K562 (cell line): ENCODE data around the gene ANKRD13B. TPM values are rescaled to one million over a fixed set of nuclear protein-coding genes. Genes with fewer than 3 reads are reported as not detected.

Experiments used
- ASH1L ChIP-seq: fragments of 450-650 bp; IDR thresholded peaks from 2 replicates; pipeline ENCODE4 v1.6.1; 2018; ENCODE audit warnings: borderline replicate concordance, mild to moderate bottlenecking, low read depth; ENCODE audit not compliant: partially characterized antibody
- BCLAF1 ChIP-seq, 2 experiments: fragments of 450-650 bp in 1 of 2; IDR thresholded peaks; 2 replicates each; pipeline ENCODE4 v1.6.1; 2011 to 2017; ENCODE audit warnings: low read depth in 2 of 2, antibody characterized with exemption in 1 of 2, borderline replicate concordance in 1 of 2, low read length in 1 of 2, mild to moderate bottlenecking in 1 of 2, mixed read lengths in 1 of 2; ENCODE audit not compliant: control insufficient read depth in 1 of 2
- CBX1 ChIP-seq: sonication (generic); IDR thresholded peaks from 2 replicates; pipeline ENCODE4 v1.6.1; 2016; ENCODE audit warnings: antibody characterized with exemption, low read depth, mild to moderate bottlenecking
- CEBPZ ChIP-seq: fragments of 150-350 bp; IDR thresholded peaks from 2 replicates; pipeline ENCODE4 v1.6.1; 2014; ENCODE audit warnings: low read depth, mild to moderate bottlenecking, low read length, borderline replicate concordance
- HES1 ChIP-seq: fragments of 450-650 bp; IDR thresholded peaks from 2 replicates; pipeline ENCODE4 v1.6.1; 2016; ENCODE audit warnings: low read depth, mild to moderate bottlenecking, moderate library complexity
- KDM5B ChIP-seq: fragments of 200-600 bp; sonication (generic); IDR thresholded peaks from 2 replicates; pipeline ENCODE4 v1.6.1; 2012; ENCODE audit warnings: low read depth, mild to moderate bottlenecking, moderate library complexity, low read length, control low read depth, inconsistent platforms; ENCODE audit not compliant: insufficient replicate concordance
- MECOM ChIP-seq: fragments of 250-450 bp; sonication (Bioruptor Pico); IDR thresholded peaks from 2 replicates; pipeline ENCODE4 v1.8.0; 2022; ENCODE audit warnings: inconsistent platforms
- PATZ1 ChIP-seq: fragments of 250-450 bp; sonication (Bioruptor Pico); IDR thresholded peaks from 2 replicates; pipeline ENCODE4 v1.5.0; 2020; ENCODE audit warnings: mild to moderate bottlenecking, borderline replicate concordance
- USF2 ChIP-seq: sonication (generic); formaldehyde crosslinking; IDR thresholded peaks from 2 replicates; pipeline ENCODE4 v1.5.0; 2020; ENCODE audit warnings: missing genetic modification reagents
- ZNF134 ChIP-seq: fragments of 250-450 bp; sonication (Bioruptor Pico); conservative IDR thresholded peaks from 2 replicates; pipeline ENCODE4 v1.4.0; 2020
- ZNF445 ChIP-seq: fragments of 250-450 bp; sonication (Bioruptor Pico); IDR thresholded peaks from 2 replicates; pipeline ENCODE4 v1.4.0; 2020; ENCODE audit warnings: low read depth, mild to moderate bottlenecking, moderate library complexity
- ZNF76 ChIP-seq: fragments of 250-450 bp; sonication (Bioruptor Pico); IDR thresholded peaks from 2 replicates; pipeline ENCODE4 v1.4.0; 2020; ENCODE audit warnings: mild to moderate bottlenecking, moderate library complexity, borderline replicate concordance
- polyA plus RNA-seq, 8 experiments: library from polyadenylated mRNA; depleted of rRNA in 4 of 8; stranded (reverse) in 5 of 8; unstranded in 3 of 8; fragments of >200 nt; fragmentation: Nextera tagmentation in 2 of 8; fragmentation: Illumina TruSeq in 1 of 8; extraction: Ambion mirVana in 2 of 8; extraction: Trizol in 1 of 8; gene quantifications; 2 replicates each; pipeline versions ENCODE4 v1.2.1 to v1.2.3, GENCODE V29; 2011 to 2014; ENCODE audit warnings: inconsistent platforms in 1 of 8, missing spikeins in 1 of 8
- total RNA-seq, 7 experiments: library from RNA; depleted of rRNA in 6 of 7; stranded (reverse); fragments of >200 nt in 6 of 7; fragmentation: Illumina TruSeq in 2 of 7; extraction: Trizol in 2 of 7; gene quantifications; 2 replicates each; pipeline versions ENCODE4 v1.2.1 to v1.2.3, GENCODE V29; 2011 to 2021; ENCODE audit warnings: low replicate concordance in 1 of 7

The ANKRD13B gene
- total and polyA plus RNA-seq, 9 of the 15 experiments (the other 6 are each of a cell fraction or from before 2014, with no cell fraction given): 0.15 to 28.1 (median 4.6) TPM

GRCh38 chr17:29618272-29619065 is 25.5 kb downstream of the ANKRD13B start (continued):
- peak; percentile 12; the same call in 1 of the 2 replicates for TF ChIP-seq USF2 (CRISPR knock-in tag)
- no peak for TF ChIP-seq ZNF445 (CRISPR knock-in tag)
- no peak for TF ChIP-seq PATZ1 (CRISPR knock-in tag)
- TF ChIP-seq HES1: no peak
- TF ChIP-seq ASH1L: no peak
- TF ChIP-seq CEBPZ: no peak
- no peak for TF ChIP-seq BCLAF1 (IDR thresholded peaks at IDR 0.05; ENCODE audit: borderline replicate concordance in 1 of 2, control insufficient read depth in 1 of 2, low read depth in 2 of 2, low read length in 1 of 2)
- 0 out of 2 replicates have a peak, but pooled peaks have one; percentile 23 for TF ChIP-seq ZNF76
- no peak for TF ChIP-seq KDM5B
- 0 out of 2 replicates have a peak, but pooled peaks have one; percentile 4 for TF ChIP-seq CBX1
- no peak for TF ChIP-seq MECOM (CRISPR knock-in tag)
- no peak for TF ChIP-seq ZNF134 (CRISPR knock-in tag)
